Body of pancreas (tissue), 4 donors: ENCODE measurements around the gene GNA15.

Experiments used
- POLR2A ChIP-seq, 3 donors: fragments of 450-650 bp; IDR thresholded peaks; one replicate each; pipeline ENCODE4 v1.6.1; 2016; ENCODE audit warnings: antibody characterized with exemption in 3 of 3, mild to moderate bottlenecking in 2 of 3
- TF ChIP-seq, protein P1 (sequence below), 7 experiments: fragments of 450-650 bp in 4 of 7; fragments of 200-600 bp in 3 of 7; sonication (generic) in 3 of 7; IDR thresholded peaks; one replicate each; pipeline ENCODE4 v1.5.1; 2016 to 2019; ENCODE audit warnings: antibody characterized with exemption in 7 of 7

DNA sequence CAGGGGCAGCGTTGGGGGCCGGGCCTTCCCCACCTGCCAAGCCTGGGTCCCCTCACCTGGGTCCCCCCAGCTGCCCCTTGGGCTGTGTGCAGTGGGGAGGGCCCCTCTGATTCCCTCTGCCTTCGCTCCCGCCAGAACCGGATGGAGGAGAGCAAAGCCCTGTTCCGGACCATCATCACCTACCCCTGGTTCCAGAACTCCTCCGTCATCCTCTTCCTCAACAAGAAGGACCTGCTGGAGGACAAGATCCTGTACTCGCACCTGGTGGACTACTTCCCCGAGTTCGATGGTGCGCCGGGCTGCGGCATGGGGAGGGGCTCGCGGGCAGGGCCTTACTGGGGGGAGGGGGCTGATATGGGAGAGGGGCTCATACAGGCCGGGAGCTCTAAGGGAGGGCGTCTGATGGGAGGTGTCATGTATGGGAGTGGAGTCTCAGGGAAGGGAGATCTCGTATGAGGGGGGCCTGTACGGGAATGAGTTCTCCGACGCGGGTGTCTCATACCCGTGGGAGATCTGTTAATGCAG lies 16.7 kb upstream of the GNA15 start:
- TF ChIP-seq POLR2A (IDR thresholded peaks at IDR 0.05): no peak
- TF ChIP-seq, protein P1, sequence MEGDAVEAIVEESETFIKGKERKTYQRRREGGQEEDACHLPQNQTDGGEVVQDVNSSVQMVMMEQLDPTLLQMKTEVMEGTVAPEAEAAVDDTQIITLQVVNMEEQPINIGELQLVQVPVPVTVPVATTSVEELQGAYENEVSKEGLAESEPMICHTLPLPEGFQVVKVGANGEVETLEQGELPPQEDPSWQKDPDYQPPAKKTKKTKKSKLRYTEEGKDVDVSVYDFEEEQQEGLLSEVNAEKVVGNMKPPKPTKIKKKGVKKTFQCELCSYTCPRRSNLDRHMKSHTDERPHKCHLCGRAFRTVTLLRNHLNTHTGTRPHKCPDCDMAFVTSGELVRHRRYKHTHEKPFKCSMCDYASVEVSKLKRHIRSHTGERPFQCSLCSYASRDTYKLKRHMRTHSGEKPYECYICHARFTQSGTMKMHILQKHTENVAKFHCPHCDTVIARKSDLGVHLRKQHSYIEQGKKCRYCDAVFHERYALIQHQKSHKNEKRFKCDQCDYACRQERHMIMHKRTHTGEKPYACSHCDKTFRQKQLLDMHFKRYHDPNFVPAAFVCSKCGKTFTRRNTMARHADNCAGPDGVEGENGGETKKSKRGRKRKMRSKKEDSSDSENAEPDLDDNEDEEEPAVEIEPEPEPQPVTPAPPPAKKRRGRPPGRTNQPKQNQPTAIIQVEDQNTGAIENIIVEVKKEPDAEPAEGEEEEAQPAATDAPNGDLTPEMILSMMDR (IDR thresholded peaks at IDR 0.05): no peak
